Muscle layer of duodenum (tissue), 2 donors: ENCODE measurements around the gene PRXL2B.

ENCODE experiments used
- H3K27ac ChIP-seq: one replicate; pipeline ENCODE4 v1.7.0; 2013; ENCODE audit warnings: mild to moderate bottlenecking, low read length
- H3K27me3 ChIP-seq: one replicate; pipeline ENCODE4 v1.7.0; 2013; ENCODE audit warnings: low read depth, mild to moderate bottlenecking, control low read depth, low read length
- H3K36me3 ChIP-seq, 2 donors: one replicate each; pipeline ENCODE4 v1.7.0; 2013; ENCODE audit warnings: low read length in 2 of 2, control low read depth in 1 of 2, mild to moderate bottlenecking in 1 of 2; ENCODE audit not compliant: insufficient read depth in 2 of 2, control insufficient read depth in 1 of 2
- H3K4me1 ChIP-seq, 2 donors: one replicate each; pipeline ENCODE4 v1.7.0; 2013; ENCODE audit warnings: low read length in 2 of 2, mild to moderate bottlenecking in 2 of 2, control low read depth in 1 of 2, moderate library complexity in 1 of 2; ENCODE audit not compliant: insufficient read depth in 2 of 2, control insufficient read depth in 1 of 2
- H3K4me3 ChIP-seq, 2 donors: one replicate each; pipeline ENCODE4 v1.7.0; 2013; ENCODE audit warnings: low read length in 2 of 2, low read depth in 1 of 2, mild to moderate bottlenecking in 1 of 2
- H3K9me3 ChIP-seq, 2 donors: one replicate each; pipeline ENCODE4 v1.7.0; 2013; ENCODE audit warnings: low read length in 2 of 2, control low read depth in 1 of 2, mild to moderate bottlenecking in 1 of 2; ENCODE audit not compliant: control insufficient read depth in 1 of 2
- donor health status: healthy.

PRXL2B gene

DNA sequence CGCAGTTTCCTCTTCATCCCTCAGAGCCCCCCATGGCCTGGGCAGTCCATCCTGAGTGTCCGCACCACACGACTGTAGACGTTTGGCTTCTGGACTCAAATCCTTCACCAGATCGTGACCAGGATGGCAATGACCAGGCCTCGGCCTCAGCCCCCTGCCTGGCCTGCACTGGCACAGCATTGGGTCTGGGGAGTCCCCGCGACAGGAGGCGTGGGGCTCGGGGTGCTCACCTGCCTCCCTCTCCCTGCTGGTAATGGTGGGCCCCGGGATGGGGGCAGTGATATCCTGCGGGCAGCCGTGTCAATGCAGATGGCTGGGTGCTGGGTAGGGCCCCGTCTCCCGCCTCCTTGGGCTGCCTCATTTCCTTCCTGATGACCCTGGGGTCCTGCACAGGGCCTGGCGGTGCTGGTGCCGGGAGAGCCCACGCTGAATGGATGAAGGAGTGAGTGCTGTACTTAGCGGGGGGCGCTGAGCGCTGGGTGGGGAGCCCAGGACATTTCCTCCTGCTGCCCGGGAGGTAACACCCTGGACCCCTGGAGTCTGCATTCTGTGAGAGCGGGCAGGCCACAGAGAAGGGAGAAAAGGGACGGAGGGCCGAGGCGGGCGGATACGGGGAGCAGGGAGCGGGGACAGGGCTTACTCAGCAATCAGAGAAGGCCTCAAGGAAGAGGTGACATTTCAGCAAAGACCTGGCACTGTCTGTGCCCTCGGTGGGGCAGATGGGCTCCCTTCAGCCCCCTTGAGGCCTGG, 32.5 kb upstream of the PRXL2B start:
- H3K4me3 ChIP-seq, result no peak overlapping the region
- H3K9me3 ChIP-seq, result no peaks in the 10 kb centered on the region
- H3K4me1 ChIP-seq, result peaks cover 0 to 38% of the 10 kb centered on the region in 2 donors
- H3K27me3 ChIP-seq, result no peaks in the 10 kb centered on the region
- no peak overlapping the region for H3K27ac ChIP-seq
- H3K36me3 ChIP-seq, result peaks cover 4 to 5% of the 10 kb centered on the region in 2 donors

DNA sequence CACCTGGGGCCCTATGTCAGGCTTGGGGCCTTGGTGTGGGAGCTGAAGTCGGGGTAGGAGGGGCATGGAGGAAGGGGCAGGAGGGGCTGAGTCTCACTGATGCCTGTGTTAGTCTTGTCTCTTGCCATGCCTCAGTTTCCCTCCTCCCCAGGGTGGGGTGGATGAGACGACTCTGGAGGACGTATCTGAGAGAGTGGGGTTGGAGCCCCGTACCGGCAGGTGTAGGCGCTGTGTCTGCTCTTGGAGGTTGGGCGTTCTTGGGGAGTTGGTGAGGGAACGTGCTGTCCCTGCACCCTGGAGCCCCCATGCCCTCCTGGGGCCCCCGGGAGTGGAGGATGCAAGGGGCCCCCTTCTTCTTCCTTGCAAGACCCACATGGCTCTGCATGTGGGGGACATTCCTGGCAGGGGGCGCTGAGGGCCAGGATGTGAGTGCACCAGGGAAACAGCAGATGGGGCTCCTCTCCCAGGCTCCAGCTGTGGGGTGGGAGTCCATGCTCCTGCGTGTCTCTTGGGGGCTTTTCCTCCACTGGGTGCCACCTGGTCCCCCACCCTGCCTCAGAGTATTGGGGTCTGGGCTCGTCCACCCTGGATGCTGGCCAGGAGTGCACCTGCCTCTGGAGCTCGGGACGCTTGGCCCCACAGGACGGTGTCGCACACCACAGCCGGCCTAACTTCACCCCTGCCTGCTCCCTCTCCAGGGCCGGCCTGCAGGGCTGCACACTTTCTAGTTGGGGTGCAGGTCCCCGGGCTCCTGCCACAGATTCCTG, 31.8 kb upstream of the PRXL2B start:
- peaks cover 0 to 31% of the 10 kb centered on the region in 2 donors for H3K4me1 ChIP-seq
- H3K9me3 ChIP-seq, result no peaks in the 10 kb centered on the region
- H3K36me3 ChIP-seq, result peaks cover 4 to 11% of the 10 kb centered on the region in 2 donors
- no peaks in the 10 kb centered on the region for H3K27me3 ChIP-seq
- H3K4me3 ChIP-seq, result peak overlapping the region in 1 of 2 donors; percentile 86
- H3K27ac ChIP-seq, result peak overlapping the region; percentile 97

DNA sequence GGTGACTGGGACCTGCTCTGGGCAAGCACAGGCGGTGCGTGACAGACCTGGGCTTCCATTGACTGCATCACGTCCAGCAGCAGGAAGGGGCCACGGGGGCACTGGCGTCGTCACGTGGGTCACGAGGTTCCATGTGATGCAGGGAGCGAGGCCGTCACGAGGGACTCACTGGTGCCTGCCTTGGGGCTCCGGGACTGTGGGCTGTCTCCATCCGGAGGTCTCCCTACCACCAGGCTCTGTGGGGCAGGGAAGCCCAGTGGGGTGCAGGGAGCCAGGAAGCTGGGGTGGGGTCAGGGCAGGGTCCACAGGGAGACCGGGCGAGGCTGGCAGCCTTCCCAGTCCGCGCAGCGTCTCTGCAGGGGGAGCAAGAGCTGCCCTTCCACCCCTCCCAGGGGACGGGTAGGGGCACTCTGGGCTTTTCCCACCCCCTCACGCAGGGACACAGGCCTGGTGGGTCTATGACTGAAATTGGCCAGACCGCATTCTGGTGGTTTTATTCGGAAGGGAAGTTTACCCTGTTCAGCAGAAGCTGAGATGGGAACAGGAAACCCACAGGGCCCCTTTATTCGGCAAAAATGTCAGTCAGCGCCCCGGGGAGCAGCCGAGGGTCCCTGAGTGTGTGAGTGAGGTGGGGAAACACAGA, 30.8 kb upstream of the PRXL2B start:
- peak overlapping the region; percentile 97 for H3K27ac ChIP-seq
- peak overlapping the region; percentile 86 for H3K4me3 ChIP-seq
- H3K36me3 ChIP-seq, result peaks cover 4 to 21% of the 10 kb centered on the region in 2 donors
- H3K27me3 ChIP-seq, result no peaks in the 10 kb centered on the region
- H3K4me1 ChIP-seq, result peaks cover 0 to 31% of the 10 kb centered on the region in 2 donors
- no peaks in the 10 kb centered on the region for H3K9me3 ChIP-seq

DNA sequence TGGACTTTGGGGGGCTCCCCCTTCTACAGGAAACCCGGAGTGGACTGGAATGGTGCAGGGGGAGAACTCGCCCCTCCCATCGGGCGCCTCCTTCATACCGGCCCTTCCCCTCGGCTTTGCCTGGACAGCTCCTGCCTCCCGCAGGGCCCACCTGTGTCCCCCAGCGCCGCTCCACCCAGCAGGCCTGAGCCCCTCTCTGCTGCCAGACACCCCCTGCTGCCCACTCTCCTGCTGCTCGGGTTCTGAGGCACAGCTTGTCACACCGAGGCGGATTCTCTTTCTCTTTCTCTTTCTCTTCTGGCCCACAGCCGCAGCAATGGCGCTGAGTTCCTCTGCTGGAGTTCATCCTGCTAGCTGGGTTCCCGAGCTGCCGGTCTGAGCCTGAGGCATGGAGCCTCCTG, 30.3 kb upstream of the PRXL2B start, which contains the start of gene TNFRSF14:
Gene TNFRSF14 (plus strand): TSS at position 95 of the 401 bp plus-strand sequence. CDS start 294 bp downstream, at position 389.
- no peaks in the 10 kb centered on the region for H3K9me3 ChIP-seq
- H3K4me1 ChIP-seq, result peaks cover 0 to 31% of the 10 kb centered on the region in 2 donors
- peak within 1 kb of the TSS; percentile 86 for H3K4me3 ChIP-seq
- H3K27ac ChIP-seq, result peak within 1 kb of the TSS; percentile 97
- peaks cover 4 to 25% of the 10 kb centered on the region in 2 donors for H3K36me3 ChIP-seq
- no peaks in the 10 kb centered on the region for H3K27me3 ChIP-seq

DNA sequence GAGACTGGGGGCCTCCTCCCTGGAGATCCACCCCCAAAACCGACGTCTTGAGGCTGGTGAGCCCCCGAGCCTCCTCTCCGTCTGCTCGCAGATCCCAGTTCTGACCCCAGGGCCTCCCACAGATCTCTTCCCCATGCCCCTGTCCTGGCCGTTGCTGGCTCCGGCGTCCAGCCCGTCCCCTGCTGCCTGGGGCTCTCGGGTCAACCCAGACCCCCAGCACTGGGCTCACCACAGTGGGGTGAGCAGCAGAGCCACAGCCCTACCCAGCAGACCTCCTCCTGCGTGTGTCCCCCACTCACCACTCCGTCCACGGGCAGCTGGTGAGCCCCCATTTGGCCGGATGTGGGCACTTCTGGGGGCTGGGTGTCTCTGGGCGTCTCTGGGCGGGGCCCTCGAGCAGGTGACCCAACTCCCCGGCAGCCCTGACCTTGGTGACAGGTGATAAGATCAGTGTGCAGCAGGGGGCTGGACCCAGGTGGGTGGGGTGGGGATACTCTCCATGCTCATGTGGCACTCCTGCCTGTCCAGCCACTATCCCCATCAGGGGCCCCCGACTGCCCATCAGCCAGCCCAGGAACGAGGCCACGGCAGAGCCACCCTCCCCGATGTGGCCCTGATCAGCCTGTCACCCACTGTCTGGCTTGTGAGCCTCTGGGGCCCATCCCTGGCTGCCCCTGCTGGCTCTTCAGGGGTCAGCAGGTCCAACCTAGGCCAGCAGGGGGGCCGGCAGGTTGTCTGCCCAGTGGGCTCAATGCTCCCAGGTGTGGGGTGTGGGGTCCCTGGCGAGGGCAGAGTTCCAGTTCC, 29.7 kb upstream of the PRXL2B start:
- Histone ChIP-seq H3K4me3 (peak overlapping the region; percentile 86), H3K27ac (peak overlapping the region; percentile 97), H3K27me3 (no peaks in the 10 kb centered on the region), H3K4me1 (peaks cover 0 to 31% of the 10 kb centered on the region in 2 donors), H3K36me3 (peaks cover 4 to 29% of the 10 kb centered on the region in 2 donors), H3K9me3 (no peaks in the 10 kb centered on the region)

DNA sequence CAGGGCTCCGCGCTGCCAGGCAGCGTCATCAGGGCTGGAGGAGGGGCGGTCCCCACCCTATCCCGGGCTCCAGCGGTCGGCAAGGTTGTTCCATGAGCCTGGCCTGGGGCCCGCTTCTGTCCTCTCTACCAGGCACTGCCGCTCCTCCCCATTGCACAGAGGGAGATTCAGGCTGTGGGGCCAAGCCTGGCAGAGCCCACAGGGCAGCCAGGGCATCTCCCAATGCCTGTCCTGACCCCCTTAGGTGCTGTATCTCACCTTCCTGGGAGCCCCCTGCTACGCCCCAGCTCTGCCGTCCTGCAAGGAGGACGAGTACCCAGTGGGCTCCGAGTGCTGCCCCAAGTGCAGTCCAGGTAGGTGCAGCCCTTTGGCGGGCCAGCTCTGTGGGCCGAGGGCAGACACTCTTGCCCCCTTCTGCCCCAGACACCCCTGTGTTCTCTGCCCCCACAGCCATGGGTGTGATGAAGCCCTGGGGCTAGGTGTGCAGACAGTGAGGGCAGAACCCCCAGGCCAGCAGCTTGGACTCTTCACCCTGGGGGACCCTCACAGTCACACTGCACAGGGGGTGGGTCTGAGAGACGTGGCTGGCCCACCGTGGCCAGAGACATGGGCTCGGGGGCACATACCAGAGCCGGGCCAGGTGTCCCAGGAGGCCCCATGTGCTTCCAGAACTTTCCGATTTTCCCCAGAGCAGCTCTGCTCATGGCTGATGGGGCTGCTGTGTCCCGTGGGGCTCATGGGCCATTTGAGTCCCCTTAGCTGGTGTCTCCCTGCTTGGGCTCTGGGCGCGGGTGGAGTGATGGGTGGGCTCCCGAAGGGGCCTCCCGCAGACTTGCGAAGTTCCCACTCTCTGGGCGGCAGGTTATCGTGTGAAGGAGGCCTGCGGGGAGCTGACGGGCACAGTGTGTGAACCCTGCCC, 28.8 kb upstream of the PRXL2B start:
- H3K36me3 ChIP-seq, result peaks cover 4 to 37% of the 10 kb centered on the region in 2 donors
- H3K4me3 ChIP-seq, result peak overlapping the region; percentile 86
- H3K4me1 ChIP-seq, result peaks cover 0 to 31% of the 10 kb centered on the region in 2 donors
- H3K27me3 ChIP-seq, result no peaks in the 10 kb centered on the region
- H3K9me3 ChIP-seq, result no peaks in the 10 kb centered on the region
- peak overlapping the region; percentile 97 for H3K27ac ChIP-seq

DNA sequence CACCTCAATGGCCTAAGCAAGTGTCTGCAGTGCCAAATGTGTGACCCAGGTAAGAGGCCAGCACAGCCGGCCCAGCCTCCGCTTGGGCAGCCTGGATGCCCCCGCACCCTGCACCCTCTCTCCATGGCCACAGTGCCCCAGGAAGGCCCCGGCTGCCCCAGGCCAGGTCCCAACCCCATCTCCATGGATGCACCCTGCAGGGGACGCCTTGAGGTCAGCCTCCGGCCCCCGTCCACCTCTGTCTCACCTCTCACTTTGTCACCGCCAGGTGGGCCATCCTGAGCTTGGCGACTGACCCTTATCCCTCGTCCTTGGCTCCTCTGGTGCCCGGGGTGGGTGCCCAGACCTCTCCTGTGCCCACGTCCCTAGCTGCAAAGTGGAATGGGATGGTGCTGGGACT, 28.2 kb upstream of the PRXL2B start:
- peaks cover 0 to 31% of the 10 kb centered on the region in 2 donors for H3K4me1 ChIP-seq
- H3K9me3 ChIP-seq, result no peaks in the 10 kb centered on the region
- H3K4me3 ChIP-seq, result no peak overlapping the region
- peaks cover 4 to 44% of the 10 kb centered on the region in 2 donors for H3K36me3 ChIP-seq
- H3K27me3 ChIP-seq, result no peaks in the 10 kb centered on the region
- H3K27ac ChIP-seq, result no peak overlapping the region

DNA sequence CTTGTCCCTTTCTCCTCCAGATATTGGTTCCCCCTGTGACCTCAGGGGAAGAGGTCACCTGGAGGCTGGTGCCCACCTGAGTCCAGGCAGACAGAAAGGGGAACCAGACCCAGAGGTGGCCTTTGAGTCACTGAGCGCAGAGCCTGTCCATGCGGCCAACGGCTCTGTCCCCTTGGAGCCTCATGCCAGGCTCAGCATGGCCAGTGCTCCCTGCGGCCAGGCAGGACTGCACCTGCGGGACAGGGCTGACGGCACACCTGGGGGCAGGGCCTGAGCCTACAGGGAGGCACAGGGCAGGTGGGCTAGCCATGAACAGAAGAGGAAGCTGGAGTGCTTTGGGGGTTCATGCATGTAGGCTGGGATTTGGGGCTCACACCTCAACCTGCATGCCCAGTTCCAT, 27.7 kb upstream of the PRXL2B start:
- H3K9me3 ChIP-seq, result no peaks in the 10 kb centered on the region
- peaks cover 0 to 31% of the 10 kb centered on the region in 2 donors for H3K4me1 ChIP-seq
- H3K27me3 ChIP-seq, result no peaks in the 10 kb centered on the region
- H3K36me3 ChIP-seq, result peaks cover 4 to 48% of the 10 kb centered on the region in 2 donors
- H3K4me3 ChIP-seq, result no peak overlapping the region
- no peak overlapping the region for H3K27ac ChIP-seq

DNA sequence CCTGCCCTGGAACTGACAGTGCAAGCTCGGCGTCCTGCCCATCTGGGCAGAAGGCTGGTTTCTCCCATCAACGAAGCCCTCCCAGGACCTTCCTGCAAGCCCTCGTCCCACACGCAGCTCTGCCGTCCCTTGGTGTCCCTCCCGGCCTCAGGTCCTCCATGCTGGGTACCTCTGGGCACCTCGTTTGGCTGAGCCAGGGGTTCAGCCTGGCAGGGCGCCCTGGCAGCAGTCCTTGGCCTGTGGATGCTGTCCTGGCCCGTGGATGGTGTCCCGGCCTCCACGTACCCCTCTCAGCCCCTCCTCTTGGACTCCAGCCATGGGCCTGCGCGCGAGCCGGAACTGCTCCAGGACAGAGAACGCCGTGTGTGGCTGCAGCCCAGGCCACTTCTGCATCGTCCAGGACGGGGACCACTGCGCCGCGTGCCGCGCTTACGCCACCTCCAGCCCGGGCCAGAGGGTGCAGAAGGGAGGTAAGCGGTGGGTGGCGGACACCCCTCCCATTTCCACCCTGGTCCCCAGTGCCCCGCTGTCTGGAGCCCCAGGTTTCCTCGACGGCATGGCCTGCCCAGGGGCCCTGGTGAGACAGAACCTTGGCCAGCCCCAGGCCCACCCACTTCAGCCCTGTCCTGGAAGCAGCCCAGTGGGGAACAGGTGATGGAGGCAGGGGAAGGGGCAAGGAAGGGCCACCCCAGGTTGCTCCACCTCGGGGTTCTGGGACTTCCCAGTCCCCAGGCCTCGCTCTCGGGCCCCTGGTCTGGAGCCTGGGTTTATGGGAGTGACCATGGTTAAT, 26.9 kb upstream of the PRXL2B start:
- Histone ChIP-seq H3K27me3 (no peaks in the 10 kb centered on the region), H3K4me3 (no peak overlapping the region), H3K27ac (no peak overlapping the region), H3K9me3 (no peaks in the 10 kb centered on the region), H3K36me3 (peaks cover 4 to 48% of the 10 kb centered on the region in 2 donors), H3K4me1 (peaks cover 0 to 28% of the 10 kb centered on the region in 2 donors)
